ENCODE data around the gene MLLT10. TPM values are rescaled to one million over a fixed set of nuclear protein-coding genes. Genes with fewer than 3 reads are reported as not detected.

The MLLT10 gene
- total and polyA plus RNA-seq, 2 of the 8 experiments (the other 6 are each of a cell fraction or from before 2014, with no cell fraction given) = 53.1 to 62.1 TPM

- TF ChIP-seq CHD7 (IDR thresholded peaks at IDR 0.05; ENCODE audit: insufficient replicate concordance, low read length) (no peak), MAFK (IDR thresholded peaks at IDR 0.05; ENCODE audit: low read depth, low read length) (no peak), CHD1 (IDR thresholded peaks at IDR 0.05; ENCODE audit: low read depth, low read length) (no peak), EGR1 (IDR thresholded peaks at IDR 0.05; ENCODE audit: borderline replicate concordance, low read depth, low read length) (no peak), PHF8 (conservative IDR thresholded peaks at IDR 0.05; ENCODE audit: low read depth, low read length) (0 out of 2 replicates have a peak, but pooled peaks have one; percentile 45), CBX8 (IDR thresholded peaks at IDR 0.05; ENCODE audit: borderline replicate concordance, low read depth, low read length) (no peak), CTBP2 (IDR thresholded peaks at IDR 0.05; ENCODE audit: borderline replicate concordance, insufficient read depth, insufficient read length, low read length) (peak; percentile 49), EZH2 (IDR thresholded peaks at IDR 0.05; ENCODE audit: low read depth, low read length, severe bottlenecking) (no peak), EP300 (IDR thresholded peaks at IDR 0.05; ENCODE audit: borderline replicate concordance in 1 of 2, low read depth in 2 of 2, low read length in 2 of 2) (no peak)
Measured at GRCh38 chr10:21534604-21535493, 817 bp downstream of the MLLT10 start (continued).
